Activated CD4-positive, alpha-beta T cell treated with anti-CD3 and anti-CD28 coated beads, Interleukin-2, amount 10 ng/mL, durations not matched to agents 7 days and 5 days (primary cell): ENCODE data around the gene ALDH3A2. TPM values are rescaled to one million over a fixed set of nuclear protein-coding genes. Genes with fewer than 3 reads are reported as not detected.

Experiments
- CTCF ChIA-PET: fragments of 350-600 bp; sonication (Branson Sonifier 250); formaldehyde crosslinking; loops from one replicate; lab custom pipeline; 2021; ENCODE audit warnings: antibody characterized with exemption; lab: Charles Lee
- POLR2A ChIA-PET: fragments of 350-600 bp; sonication (Branson Sonifier 250); formaldehyde crosslinking; loops from one replicate; lab custom pipeline; 2021; ENCODE audit warnings: antibody characterized with exemption; lab: Charles Lee
- DNase-seq: peaks from one replicate; pipeline ENCODE4 v3.0.0-alpha.2; 2020
- H3K27ac Mint-ChIP-seq: one replicate; pipeline ENCODE4 v1.8.0; 2021; ENCODE audit warnings: mild to moderate bottlenecking, moderate library complexity, mixed read lengths
- H3K27me3 Mint-ChIP-seq: one replicate; pipeline ENCODE4 v1.8.0; 2021; ENCODE audit warnings: mixed read lengths
- H3K36me3 Mint-ChIP-seq: one replicate; pipeline ENCODE4 v1.8.0; 2021; ENCODE audit warnings: low read depth, mixed read lengths
- H3K4me1 Mint-ChIP-seq: one replicate; pipeline ENCODE4 v1.8.0; 2021; ENCODE audit warnings: mixed read lengths
- H3K4me3 Mint-ChIP-seq: one replicate; pipeline ENCODE4 v1.8.0; 2021; ENCODE audit warnings: mild to moderate bottlenecking, moderate library complexity, mixed read lengths
- H3K9me3 Mint-ChIP-seq: one replicate; pipeline ENCODE4 v1.8.0; 2021; ENCODE audit warnings: mixed read lengths
- total RNA-seq, 2 experiments: library from RNA; stranded (reverse); gene quantifications; one replicate each; pipeline ENCODE4 v1.2.3, GENCODE V29; 2021

Gene ALDH3A2
- total RNA-seq, 2 experiments from 2014 or later, result 21.3 to 25.8 TPM

DNA sequence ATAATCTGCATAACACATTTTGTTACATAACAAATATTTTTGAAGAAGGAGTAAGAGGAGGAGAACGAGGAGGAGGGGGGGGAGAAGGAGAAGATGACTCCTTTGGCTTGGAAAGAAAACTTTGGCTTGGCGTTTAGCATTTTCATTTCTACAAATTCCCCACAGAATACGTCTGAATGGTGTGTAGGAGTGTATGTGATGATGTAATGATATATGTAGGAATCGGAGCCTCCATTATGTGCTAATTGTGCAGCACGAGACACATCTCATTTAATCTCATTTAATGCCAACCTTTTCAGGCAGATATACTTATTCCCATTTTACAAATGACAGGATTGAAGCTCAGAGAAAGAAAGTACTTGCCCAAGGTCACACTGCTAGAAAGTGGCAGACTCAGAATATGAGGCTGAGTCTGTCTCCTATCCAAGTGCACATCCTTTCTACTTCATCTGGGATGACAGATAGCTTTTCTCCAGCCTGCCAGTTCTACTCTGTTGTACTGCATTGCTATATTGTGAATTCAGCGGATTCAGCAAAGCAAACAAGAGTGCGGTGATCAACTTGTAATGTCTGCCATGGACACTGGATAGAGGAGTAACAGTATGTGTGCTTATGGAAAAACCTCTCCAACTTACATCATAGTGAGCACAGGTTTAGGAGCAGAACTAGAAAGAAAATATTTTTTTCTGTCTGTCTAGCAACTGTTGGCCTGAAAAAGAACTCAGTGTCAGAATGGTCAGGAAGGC is 78.3 kb downstream of the ALDH3A2 start:
- H3K9me3 Mint-ChIP-seq, result no peaks in the 10 kb centered on the region
- H3K4me1 Mint-ChIP-seq, result peaks cover 10% of the 10 kb centered on the region
- ChIA-PET POLR2A (no interaction called here), CTCF (interaction anchor here (1.1 kb wide), 1 partner anchor 17 kb away, joined by 4 read pairs; no protein-coding TSS in a partner anchor)
- no peak overlapping the region for H3K27ac Mint-ChIP-seq
- H3K27me3 Mint-ChIP-seq, result peaks cover 3% of the 10 kb centered on the region
- no peak overlapping the region for H3K4me3 Mint-ChIP-seq
- no peak for DNase-seq
- no peaks in the 10 kb centered on the region for H3K36me3 Mint-ChIP-seq

Other genes with a start within 250 kb of the ALDH3A2 start
- gene RNF112, start 237.5 kb upstream of the ALDH3A2 start, total RNA-seq, result under 1 TPM; 0.58 to 0.67 TPM
- not detected for gene SLC47A1, start 114.9 kb upstream of the ALDH3A2 start, total RNA-seq
- gene SLC47A2, start 67.8 kb downstream of the ALDH3A2 start, total RNA-seq, result not detected
- gene ALDH3A1, start 99.5 kb downstream of the ALDH3A2 start, total RNA-seq, result not detected
- gene ULK2, start 219.2 kb downstream of the ALDH3A2 start, total RNA-seq, result 10 to 100 TPM; 16.1 to 17.1 TPM